Posterior cingulate gyrus (tissue), 11 donors: ENCODE data around the gene ARHGEF2.

Experiments
- DNase-seq, 10 donors: peaks; one replicate each; pipeline versions ENCODE4 v3.0.0 to v3.0.0-alpha.2; 2020 to 2021; ENCODE audit warnings: mixed read lengths in 3 of 10
- intact Hi-C: fragments of 100-400 bp; cut with DNase I; formaldehyde crosslinking; loops from one replicate; pipeline ENCODE4 v1.15.1; 2023

Gene ARHGEF2

GRCh38 chr1:155925506-155925905 is 52.8 kb downstream of the ARHGEF2 start:
- intact Hi-C loops: no loop called here
- DNase-seq: no peak

- intact Hi-C loops: no loop called here
- no peak for DNase-seq
Measured at GRCh38 chr1:155920717-155921116, 57.6 kb downstream of the ARHGEF2 start.

- no peak for DNase-seq
- intact Hi-C loops: no loop called here
Measured at GRCh38 chr1:155919801-155920200, 58.5 kb downstream of the ARHGEF2 start.

GRCh38 chr1:155918660-155919059 is 59.7 kb downstream of the ARHGEF2 start:
- intact Hi-C loops: no loop called here
- DNase-seq: no peak

- DNase-seq: no peak
- intact Hi-C loops: no loop called here
Measured at GRCh38 chr1:155913969-155914757, 64.2 kb downstream of the ARHGEF2 start.

GRCh38 chr1:155912056-155912536 is 66.3 kb downstream of the ARHGEF2 start:
- intact Hi-C loops: no loop called here
- peak in 1 of 10 donors; percentile 53 for DNase-seq

- intact Hi-C loops: loop anchor here (2.0 kb wide), 1 partner anchor 55 kb away; the partner anchor contains the start of gene GON4L
- DNase-seq: peak; percentile 66 to 97 (median 84)
Measured at GRCh38 chr1:155911156-155912055, 66.9 kb downstream of the ARHGEF2 start, which contains the start of gene RIT1. Gene RIT1, minus strand, starts transcription at chr1:155911349. Its CDS starts 588 bp downstream, at chr1:155910761.

- peak in 3 of 10 donors; percentile 16 to 81 (median 71) for DNase-seq
- intact Hi-C loops: loop anchor here (2.0 kb wide), 1 partner anchor 54 kb away; the partner anchor contains the start of gene GON4L
Measured at GRCh38 chr1:155910621-155911121, 67.7 kb downstream of the ARHGEF2 start.

GRCh38 chr1:155909894-155910293 is 68.5 kb downstream of the ARHGEF2 start:
- no peak for DNase-seq
- intact Hi-C loops: loop anchor here (2.0 kb wide), 1 partner anchor 53 kb away; the partner anchor contains the start of gene GON4L

GRCh38 chr1:155904261-155904660 is 74.1 kb downstream of the ARHGEF2 start:
- intact Hi-C loops: no loop called here
- no peak for DNase-seq

GRCh38 chr1:155900161-155900560 is 78.2 kb downstream of the ARHGEF2 start:
- intact Hi-C loops: no loop called here
- no peak for DNase-seq

GRCh38 chr1:155899683-155900082 is 78.7 kb downstream of the ARHGEF2 start:
- DNase-seq: no peak
- intact Hi-C loops: no loop called here

GRCh38 chr1:155898888-155899287 is 79.5 kb downstream of the ARHGEF2 start:
- DNase-seq: no peak
- intact Hi-C loops: no loop called here

- DNase-seq: no peak
- intact Hi-C loops: no loop called here
Measured at GRCh38 chr1:155897746-155898145, 80.6 kb downstream of the ARHGEF2 start.
